NK-92 (cell line): Measurements from ENCODE around the gene HAL.
"Not testable (repeated sequence)": the region's sequence is repeated elsewhere in the genome, so short reads cannot be mapped to it uniquely, and the experiment has no call there.

Source experiments
- DNase-seq: peaks from one replicate; lab custom pipeline; 2025; ENCODE audit not compliant: unreplicated experiment; lab: John Stamatoyannopoulos, UW

Gene HAL

GRCh38 chr12:95977764-95978305 is 18.3 kb downstream of the HAL start:
- DNase-seq = no peak

- no peak for DNase-seq
Measured at GRCh38 chr12:95976416-95976832, 19.7 kb downstream of the HAL start.

- no peak for DNase-seq
Measured at GRCh38 chr12:95975491-95975890, 20.7 kb downstream of the HAL start.

GRCh38 chr12:95974358-95974757 is 21.8 kb downstream of the HAL start:
- no peak for DNase-seq

GRCh38 chr12:95972832-95973456 is 23.2 kb downstream of the HAL start:
- no peak for DNase-seq

GRCh38 chr12:95970905-95971304 is 25.2 kb downstream of the HAL start:
- DNase-seq = no peak

- DNase-seq = not testable (repeated sequence)
Measured at GRCh38 chr12:95969116-95969515, 27.0 kb downstream of the HAL start.

- DNase-seq = no peak
Measured at GRCh38 chr12:95967301-95967700, 28.8 kb downstream of the HAL start.

GRCh38 chr12:95966287-95966870 is 29.8 kb downstream of the HAL start:
- DNase-seq = no peak

- no peak for DNase-seq
Measured at GRCh38 chr12:95963096-95963495, 33.0 kb downstream of the HAL start.

GRCh38 chr12:95962222-95962621 is 33.9 kb downstream of the HAL start:
- no peak for DNase-seq

GRCh38 chr12:95960241-95960640 is 35.9 kb downstream of the HAL start:
- DNase-seq = no peak

GRCh38 chr12:95959107-95959506 is 37.0 kb downstream of the HAL start:
- DNase-seq = no peak

- no peak for DNase-seq
Measured at GRCh38 chr12:95956557-95957145, 39.5 kb downstream of the HAL start.

- DNase-seq = no peak
Measured at GRCh38 chr12:95955549-95956159, 40.5 kb downstream of the HAL start.

GRCh38 chr12:95953000-95953399 is 43.1 kb downstream of the HAL start:
- no peak for DNase-seq

- no peak for DNase-seq
Measured at GRCh38 chr12:95951515-95951914, 44.6 kb downstream of the HAL start.

GRCh38 chr12:95949477-95950206 is 46.5 kb downstream of the HAL start:
- DNase-seq = no peak

GRCh38 chr12:95944108-95944704 is 51.9 kb downstream of the HAL start:
- DNase-seq = no peak

GRCh38 chr12:95943330-95943842 is 52.8 kb downstream of the HAL start, which contains the start of gene AMDHD1:
AMDHD1 (plus strand) TSS chr12:95943331; CDS start chr12:95943399, 68 bp downstream.
- no peak for DNase-seq
